K562 (cell line): ENCODE measurements around the gene FGF12. TPM values are rescaled to one million over a fixed set of nuclear protein-coding genes. Genes with fewer than 3 reads are reported as not detected.

Experiments used
- ATAC-seq: fragments of 200-7000 bp; cut with Tn5 transposase; 3 replicates; pipeline ENCODE4 v1.9.1; 2020; ENCODE audit warnings: moderate library complexity
- BruUV-seq: library from RNA; stranded (reverse); fragments of 400-500 nt; replicated peaks from 2 replicates; lab custom pipeline; 2021; lab: Mats Ljungman, UMichigan
- CTCF ChIA-PET: fragments of 300-600 bp; formaldehyde crosslinking; extraction: SDS; loops from one replicate; lab custom pipeline; 2021; ENCODE audit warnings: low intra/inter-chr PET ratio; lab: Yijun Ruan, JAX
- POLR2A ChIA-PET: fragments of 300-600, 350-650 bp; sonication (Branson Sonifier 250); formaldehyde crosslinking; extraction: SDS; loops from one replicate; lab custom pipeline; 2021; ENCODE audit warnings: antibody characterized with exemption, inconsistent platforms; lab: Yijun Ruan, JAX
- DNase-seq, 4 experiments: peaks; one replicate each; pipeline versions ENCODE4 v3.0.0 to v3.0.0-alpha.2; 2011 to 2018; ENCODE audit warnings: low spot score in 3 of 4, mixed read lengths in 3 of 4; ENCODE audit errors: extremely low read depth in 1 of 4
- FAIRE-seq: peaks from 2 replicates; lab custom pipeline; 2011; peaks lifted over from hg19 to GRCh38; lab: Jason Lieb, UNC
- H2AFZ ChIP-seq: 2 replicates; pipeline ENCODE4 v1.6.0; 2011; ENCODE audit warnings: low read depth, low read length, control low read depth, inconsistent platforms
- H3K27ac ChIP-seq: fragments of 200-600 bp; 3 replicates; pipeline ENCODE4 v1.8.0; 2011; ENCODE audit warnings: low read depth, mild to moderate bottlenecking, control low read depth, inconsistent platforms, low read length, moderate library complexity, mixed read lengths; ENCODE audit errors: extremely low read depth
- H3K27me3 ChIP-seq, 2 experiments: fragments of 300-600 bp in 1 of 2; 2 replicates in 1 of 2; 3 replicates in 1 of 2; pipeline versions ENCODE4 v1.6.0 to v1.8.0; 2011; ENCODE audit warnings: inconsistent platforms in 2 of 2, low read length in 2 of 2, mild to moderate bottlenecking in 1 of 2, mixed read lengths in 1 of 2, moderate library complexity in 1 of 2; ENCODE audit not compliant: control insufficient read depth in 2 of 2, insufficient read depth in 2 of 2
- H3K36me3 ChIP-seq: fragments of 300-600 bp; 3 replicates; pipeline ENCODE4 v1.8.0; 2011; ENCODE audit warnings: mild to moderate bottlenecking, low read length, inconsistent platforms; ENCODE audit not compliant: control insufficient read depth, insufficient read depth
- H3K4me1 ChIP-seq, 2 experiments: fragments of 200-600 bp in 1 of 2; replicated peaks in 1 of 2; 2 replicates in 1 of 2; 3 replicates in 1 of 2; pipeline versions ENCODE4 v1.5.1 to v1.8.0; 2011; ENCODE audit warnings: inconsistent platforms in 2 of 2, low read length in 2 of 2, mild to moderate bottlenecking in 1 of 2, mixed read lengths in 1 of 2, moderate library complexity in 1 of 2; ENCODE audit not compliant: control insufficient read depth in 2 of 2, insufficient read depth in 2 of 2
- H3K4me2 ChIP-seq: 2 replicates; pipeline ENCODE4 v1.6.1; 2011; ENCODE audit warnings: low read length, control low read depth, inconsistent platforms, mixed read lengths; ENCODE audit not compliant: insufficient read depth
- H3K4me3 ChIP-seq: fragments of 200-600 bp; sonication (generic), shearing (Covaris generic); 2 replicates; pipeline ENCODE4 v1.5.1; 2016; ENCODE audit warnings: control low read depth, inconsistent platforms
- H3K79me2 ChIP-seq: fragments of 200-600 bp; 3 replicates; pipeline ENCODE4 v1.8.0; 2011; ENCODE audit warnings: low read length, inconsistent platforms; ENCODE audit not compliant: control insufficient read depth, insufficient read depth
- H3K9ac ChIP-seq, 2 experiments: 2 replicates each; pipeline versions ENCODE4 v1.6.0 to v1.6.1; 2011; ENCODE audit warnings: low read depth in 2 of 2, low read length in 2 of 2, control low read depth in 1 of 2, inconsistent platforms in 1 of 2, mild to moderate bottlenecking in 1 of 2, mixed read lengths in 1 of 2; ENCODE audit not compliant: insufficient read depth in 1 of 2
- H3K9me1 ChIP-seq: one replicate; pipeline ENCODE4 v1.6.0; 2011; ENCODE audit warnings: inconsistent platforms, mild to moderate bottlenecking, low read length, moderate library complexity; ENCODE audit not compliant: control insufficient read depth, insufficient read depth
- H3K9me3 ChIP-seq: replicated peaks from 2 replicates; pipeline ENCODE4 v1.5.1; 2011; ENCODE audit warnings: low read depth, low read length, inconsistent platforms; ENCODE audit not compliant: control insufficient read depth, insufficient read depth
- H4K20me1 ChIP-seq: replicated peaks from 2 replicates; pipeline ENCODE4 v1.6.1; 2011; ENCODE audit warnings: low read length, inconsistent platforms, mixed read lengths; ENCODE audit not compliant: control insufficient read depth, insufficient read depth
- ASH1L ChIP-seq: fragments of 450-650 bp; IDR thresholded peaks from 2 replicates; pipeline ENCODE4 v1.6.1; 2018; ENCODE audit warnings: borderline replicate concordance, mild to moderate bottlenecking, low read depth; ENCODE audit not compliant: partially characterized antibody
- EP400 ChIP-seq: fragments of 450-650 bp; IDR thresholded peaks from 2 replicates; pipeline ENCODE4 v1.6.1; 2017; ENCODE audit warnings: antibody characterized with exemption, mild to moderate bottlenecking, moderate library complexity
- ZNF133 ChIP-seq: fragments of 250-450 bp; sonication (Bioruptor Pico); IDR thresholded peaks from 2 replicates; pipeline ENCODE4 v1.4.0; 2020; ENCODE audit warnings: mild to moderate bottlenecking
- ZNF586 ChIP-seq: fragments of 450-650 bp; formaldehyde crosslinking; conservative IDR thresholded peaks from 2 replicates; pipeline ENCODE4 v1.4.0; 2020; ENCODE audit warnings: mild to moderate bottlenecking, moderate library complexity
- WGBS: fragments of 100-300 bp; shearing (Covaris generic); methylation state at CpG from one replicate; pipeline ENCODE4 v1.1.6; 2016; ENCODE audit warnings: low coverage, mixed read lengths; ENCODE audit not compliant: insufficient coverage; ENCODE audit errors: missing lambda C conversion rate; 5-methylcytosine and 5-hydroxymethylcytosine counted together
- in situ Hi-C: fragments of 300-500 bp; cut with MboI; formaldehyde crosslinking; loops from 4 replicates; pipeline ENCODE4 v1.15.0; 2018; ENCODE audit warnings: inconsistent platforms, mixed read lengths
- intact Hi-C: fragments of 100-400 bp; cut with micrococcal nuclease; formaldehyde crosslinking; loops from 2 replicates; pipeline ENCODE4 v1.14.2; 2022
- polyA plus RNA-seq, 8 experiments: library from polyadenylated mRNA; depleted of rRNA in 4 of 8; stranded (reverse) in 5 of 8; unstranded in 3 of 8; fragments of >200 nt; fragmentation: Nextera tagmentation in 2 of 8; fragmentation: Illumina TruSeq in 1 of 8; extraction: Ambion mirVana in 2 of 8; extraction: Trizol in 1 of 8; gene quantifications; 2 replicates each; pipeline versions ENCODE4 v1.2.1 to v1.2.3, GENCODE V29; 2011 to 2014; ENCODE audit warnings: inconsistent platforms in 1 of 8, missing spikeins in 1 of 8
- total RNA-seq, 7 experiments: library from RNA; depleted of rRNA in 6 of 7; stranded (reverse); fragments of >200 nt in 6 of 7; fragmentation: Illumina TruSeq in 2 of 7; extraction: Trizol in 2 of 7; gene quantifications; 2 replicates each; pipeline versions ENCODE4 v1.2.1 to v1.2.3, GENCODE V29; 2011 to 2021; ENCODE audit warnings: low replicate concordance in 1 of 7
- TF ChIP-seq, protein P1 (sequence below): fragments of 450-650 bp; IDR thresholded peaks from 2 replicates; pipeline ENCODE4 v1.6.1; 2018; ENCODE audit not compliant: partially characterized antibody
- TF ChIP-seq, protein P2 (sequence below), 2 experiments: IDR thresholded peaks; 2 replicates each; pipeline ENCODE4 v1.6.1; 2011; ENCODE audit warnings: borderline replicate concordance in 1 of 2, control low read depth in 1 of 2, low read depth in 1 of 2, low read length in 1 of 2, mild to moderate bottlenecking in 1 of 2, mixed read lengths in 1 of 2, moderate library complexity in 1 of 2; ENCODE audit not compliant: insufficient read depth in 1 of 2, insufficient read length in 1 of 2, poor library complexity in 1 of 2, severe bottlenecking in 1 of 2; ENCODE audit errors: extremely low read depth in 1 of 2

FGF12 gene
- total and polyA plus RNA-seq, 9 of the 15 experiments (the other 6 are each of a cell fraction or from before 2014, with no cell fraction given), result not detected

DNA sequence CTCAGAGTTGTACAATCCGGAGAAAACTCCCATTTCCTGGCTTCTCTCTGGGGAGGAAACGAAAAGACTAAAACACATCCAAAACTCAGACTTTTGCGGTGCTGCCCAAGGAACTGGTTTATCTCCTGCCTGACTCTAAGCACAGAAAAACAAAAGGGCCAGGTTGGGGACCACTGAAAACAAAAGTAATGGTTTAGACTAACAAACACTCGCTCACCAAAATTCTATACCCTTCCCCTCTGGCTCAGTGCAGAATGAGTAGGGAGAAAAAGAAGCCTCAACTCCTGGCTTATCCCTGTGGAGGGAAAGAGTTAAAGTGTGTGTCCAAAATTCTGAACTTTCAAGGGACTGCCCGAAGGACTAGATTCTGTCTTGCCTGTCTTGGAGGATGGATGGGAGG lies 173.6 kb downstream of the FGF12 start:
- Histone ChIP-seq H4K20me1 (no peaks in the 10 kb centered on the region), H3K4me1 (no peaks in the 10 kb centered on the region), H3K4me3 (no peak overlapping the region), H2AFZ (no peak overlapping the region), H3K4me2 (no peak overlapping the region), H3K27me3 (no peaks in the 10 kb centered on the region), H3K27ac (no peak overlapping the region), H3K9ac (no peak overlapping the region), H3K9me3 (no peaks in the 10 kb centered on the region), H3K36me3 (no peaks in the 10 kb centered on the region), H3K9me1 (no peaks in the 10 kb centered on the region), H3K79me2 (no peaks in the 10 kb centered on the region)
- no peak for ATAC-seq
- intact Hi-C loops, result no loop called here
- no peak for FAIRE-seq
- no TSS peak for BruUV-seq
- TF ChIP-seq, protein P1, sequence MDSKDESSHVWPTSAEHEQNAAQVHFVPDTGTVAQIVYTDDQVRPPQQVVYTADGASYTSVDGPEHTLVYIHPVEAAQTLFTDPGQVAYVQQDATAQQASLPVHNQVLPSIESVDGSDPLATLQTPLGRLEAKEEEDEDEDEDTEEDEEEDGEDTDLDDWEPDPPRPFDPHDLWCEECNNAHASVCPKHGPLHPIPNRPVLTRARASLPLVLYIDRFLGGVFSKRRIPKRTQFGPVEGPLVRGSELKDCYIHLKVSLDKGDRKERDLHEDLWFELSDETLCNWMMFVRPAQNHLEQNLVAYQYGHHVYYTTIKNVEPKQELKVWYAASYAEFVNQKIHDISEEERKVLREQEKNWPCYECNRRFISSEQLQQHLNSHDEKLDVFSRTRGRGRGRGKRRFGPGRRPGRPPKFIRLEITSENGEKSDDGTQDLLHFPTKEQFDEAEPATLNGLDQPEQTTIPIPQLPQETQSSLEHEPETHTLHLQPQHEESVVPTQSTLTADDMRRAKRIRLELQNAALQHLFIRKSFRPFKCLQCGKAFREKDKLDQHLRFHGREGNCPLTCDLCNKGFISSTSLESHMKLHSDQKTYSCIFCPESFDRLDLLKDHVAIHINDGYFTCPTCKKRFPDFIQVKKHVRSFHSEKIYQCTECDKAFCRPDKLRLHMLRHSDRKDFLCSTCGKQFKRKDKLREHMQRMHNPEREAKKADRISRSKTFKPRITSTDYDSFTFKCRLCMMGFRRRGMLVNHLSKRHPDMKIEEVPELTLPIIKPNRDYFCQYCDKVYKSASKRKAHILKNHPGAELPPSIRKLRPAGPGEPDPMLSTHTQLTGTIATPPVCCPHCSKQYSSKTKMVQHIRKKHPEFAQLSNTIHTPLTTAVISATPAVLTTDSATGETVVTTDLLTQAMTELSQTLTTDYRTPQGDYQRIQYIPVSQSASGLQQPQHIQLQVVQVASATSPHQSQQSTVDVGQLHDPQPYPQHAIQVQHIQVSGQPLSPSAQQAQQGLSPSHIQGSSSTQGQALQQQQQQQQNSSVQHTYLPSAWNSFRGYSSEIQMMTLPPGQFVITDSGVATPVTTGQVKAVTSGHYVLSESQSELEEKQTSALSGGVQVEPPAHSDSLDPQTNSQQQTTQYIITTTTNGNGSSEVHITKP, result no peak
- no peak for TF ChIP-seq ASH1L
- TF ChIP-seq ZNF586, result no peak
- no peak for TF ChIP-seq ZNF133 (CRISPR knock-in tag)
- TF ChIP-seq, protein P2, sequence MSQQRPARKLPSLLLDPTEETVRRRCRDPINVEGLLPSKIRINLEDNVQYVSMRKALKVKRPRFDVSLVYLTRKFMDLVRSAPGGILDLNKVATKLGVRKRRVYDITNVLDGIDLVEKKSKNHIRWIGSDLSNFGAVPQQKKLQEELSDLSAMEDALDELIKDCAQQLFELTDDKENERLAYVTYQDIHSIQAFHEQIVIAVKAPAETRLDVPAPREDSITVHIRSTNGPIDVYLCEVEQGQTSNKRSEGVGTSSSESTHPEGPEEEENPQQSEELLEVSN (IDR thresholded peaks at IDR 0.05; ENCODE audit: borderline replicate concordance in 1 of 2, extremely low read depth in 1 of 2, insufficient read depth in 1 of 2, insufficient read length in 1 of 2, low read depth in 1 of 2, low read length in 1 of 2, poor library complexity in 1 of 2, severe bottlenecking in 1 of 2), result no peak
- no peak for TF ChIP-seq EP400
- ChIA-PET POLR2A (no interaction called here), CTCF (no interaction called here)
- in situ Hi-C loops, result loop anchor here (25.0 kb wide), 1 partner anchor 1009 kb away; the partner anchor contains the start of gene ATP13A4
- DNase-seq, result no peak
- WGBS, result 0% methylated on average over 5 of the region's 5 CpGs
